HG02642 (cell line): ENCODE results near the gene NXPE3.

Experiments
- ATAC-seq: cut with Tn5 transposase; IDR thresholded peaks from one replicate; pipeline ENCODE4 v1.9.1; 2021; ENCODE audit warnings: mild to moderate bottlenecking; ENCODE audit not compliant: unreplicated experiment, poor library complexity

NXPE3 gene

DNA sequence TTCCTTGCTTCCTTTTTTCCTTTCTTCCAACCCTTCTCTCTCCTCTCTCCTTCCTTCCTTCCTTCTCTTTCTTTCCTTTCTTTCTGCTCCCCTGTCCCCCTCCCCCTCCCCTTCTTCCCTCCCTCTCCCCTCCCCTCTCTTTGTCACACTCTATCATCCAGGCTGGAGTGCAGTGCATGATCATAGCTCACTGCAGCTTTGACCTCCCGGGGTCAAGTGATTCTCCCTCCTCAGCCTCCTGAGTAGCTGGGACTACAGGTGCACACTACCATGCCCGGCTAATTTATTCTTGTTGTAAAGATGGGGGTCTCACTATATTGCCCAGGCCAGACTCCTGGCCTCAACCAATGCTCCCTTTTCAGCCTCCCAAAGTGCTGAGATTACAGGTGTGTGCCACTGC is 89.0 kb downstream of the NXPE3 start:
- ATAC-seq = no peak

DNA sequence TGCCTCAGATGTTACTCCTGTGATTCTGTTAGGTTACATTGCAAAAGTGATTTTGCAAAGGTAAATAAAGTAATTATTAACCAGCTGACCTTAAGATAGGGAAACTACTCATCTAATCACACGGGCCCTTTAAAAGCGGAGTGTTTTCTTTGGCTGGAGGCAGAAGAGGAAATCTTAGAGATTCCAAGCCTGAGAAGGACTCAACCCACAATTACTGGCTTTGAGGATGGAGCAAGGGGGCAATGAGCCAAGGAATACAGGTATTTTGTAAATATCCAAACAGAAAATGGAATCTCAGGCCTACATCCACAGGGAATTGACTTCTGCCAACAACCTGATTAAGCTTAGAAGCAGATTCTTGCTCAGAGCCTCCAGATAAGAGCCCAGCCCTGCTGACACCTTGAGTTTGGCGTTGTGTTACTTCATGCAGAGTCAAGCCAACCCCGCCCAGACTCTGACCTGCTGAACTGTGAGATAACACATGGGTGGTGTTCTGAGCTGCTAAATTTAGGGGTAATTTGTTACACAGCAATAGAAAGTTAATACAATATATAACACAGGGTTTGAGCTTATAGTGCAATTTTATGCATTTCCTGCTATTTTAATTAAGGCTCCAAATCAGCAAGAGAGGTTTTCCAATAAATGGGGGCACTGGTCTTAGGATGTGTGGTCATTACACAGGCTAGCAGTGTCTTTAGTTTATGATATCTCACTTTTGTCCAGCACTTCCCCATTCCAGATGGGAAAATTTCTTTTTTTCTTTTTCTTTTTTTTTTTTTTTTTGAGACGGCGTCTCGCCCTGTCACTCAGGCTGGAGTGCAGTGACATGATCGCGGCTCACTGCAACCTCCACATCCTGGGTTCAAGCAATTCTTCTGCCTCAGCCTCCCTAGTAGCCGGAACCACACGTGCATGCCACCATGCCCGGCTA is 89.8 kb downstream of the NXPE3 start:
- ATAC-seq = no peak

DNA sequence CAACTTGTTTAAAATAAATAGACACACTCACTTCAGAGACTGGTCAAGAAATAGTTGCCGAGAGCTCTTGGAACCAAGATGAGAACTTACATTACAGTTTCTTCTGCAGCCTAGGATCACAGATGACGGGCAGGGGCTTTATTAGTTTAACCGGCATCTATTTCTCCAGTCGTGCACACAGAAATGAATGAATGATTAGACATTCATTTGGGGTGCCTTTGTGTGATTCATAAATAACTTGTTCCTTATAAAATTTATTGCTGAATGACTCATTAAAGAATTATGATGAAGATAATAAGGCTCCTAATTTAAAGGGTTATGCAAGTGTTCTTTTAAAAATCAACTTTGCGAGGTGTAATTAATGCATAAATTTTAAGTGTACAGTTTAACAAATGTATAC is 91.1 kb downstream of the NXPE3 start:
- no peak for ATAC-seq

DNA sequence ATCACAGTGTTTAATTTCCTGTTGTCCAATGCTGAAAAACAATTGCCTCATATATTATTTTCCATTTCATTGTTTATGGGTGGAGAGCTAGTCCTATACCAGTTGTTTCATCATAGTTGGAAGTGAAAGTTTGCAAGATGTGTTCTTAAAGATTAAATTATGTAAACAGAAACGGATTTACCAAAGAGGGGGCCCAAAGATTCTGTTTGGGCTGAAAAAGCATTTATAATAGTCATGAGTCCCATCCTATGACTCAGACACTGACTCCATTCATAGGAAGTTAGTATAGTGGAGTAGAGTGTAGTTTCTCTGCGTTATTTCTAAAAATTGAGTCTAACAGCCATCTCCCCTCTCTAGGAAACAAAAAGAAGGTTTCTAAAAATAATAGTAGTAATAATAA is 94.6 kb downstream of the NXPE3 start:
- ATAC-seq = no peak

DNA sequence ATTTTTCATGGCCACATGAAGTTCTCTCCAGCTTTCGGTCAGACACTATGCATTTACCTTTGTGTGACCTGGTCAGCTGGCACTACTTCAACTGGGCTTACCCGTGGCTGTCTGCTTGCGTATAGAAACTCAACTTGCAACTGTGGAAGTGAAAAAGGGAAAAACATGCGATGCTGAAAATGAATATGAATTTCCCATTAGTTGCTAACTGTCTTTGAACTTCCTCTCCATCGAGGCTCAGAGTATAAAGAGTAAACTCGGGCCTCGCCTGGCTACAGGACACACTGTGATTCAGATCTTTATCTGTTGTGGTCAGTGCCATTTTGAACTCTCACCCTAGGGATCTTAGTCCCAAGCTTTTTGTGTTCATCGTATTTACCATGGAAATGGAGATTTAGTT is 97.1 kb downstream of the NXPE3 start:
- ATAC-seq = peak; percentile 51
